ENCODE results near the gene SUPT4H1.

Gene SUPT4H1

GRCh38 chr17:58380207-58381123, 28.5 kb upstream of the SUPT4H1 start:
- no peak for DNase-seq (ENCODE audit: low read depth)

GRCh38 chr17:58379511-58379824, 27.5 kb upstream of the SUPT4H1 start:
- DNase-seq (ENCODE audit: low read depth) = no peak

GRCh38 chr17:58378733-58379510, 26.9 kb upstream of the SUPT4H1 start:
- DNase-seq (ENCODE audit: low read depth) = no peak

GRCh38 chr17:58377661-58378060, 25.7 kb upstream of the SUPT4H1 start:
- DNase-seq (ENCODE audit: low read depth) = no peak

GRCh38 chr17:58377093-58377601, 25.1 kb upstream of the SUPT4H1 start:
- DNase-seq (ENCODE audit: low read depth) = no peak

- no peak for DNase-seq (ENCODE audit: low read depth)
Measured at GRCh38 chr17:58376472-58377000, 24.5 kb upstream of the SUPT4H1 start.

- no peak for DNase-seq (ENCODE audit: low read depth)
Measured at GRCh38 chr17:58375811-58376210, 23.8 kb upstream of the SUPT4H1 start.

GRCh38 chr17:58375256-58375655, 23.3 kb upstream of the SUPT4H1 start:
- DNase-seq (ENCODE audit: low read depth) = no peak

- DNase-seq (ENCODE audit: low read depth) = no peak
Measured at GRCh38 chr17:58373923-58374322, 21.9 kb upstream of the SUPT4H1 start.

GRCh38 chr17:58373003-58373402, 21.0 kb upstream of the SUPT4H1 start:
- DNase-seq (ENCODE audit: low read depth) = no peak

- DNase-seq (ENCODE audit: low read depth) = no peak
Measured at GRCh38 chr17:58371300-58371950, 19.4 kb upstream of the SUPT4H1 start.

- no peak for DNase-seq (ENCODE audit: low read depth)
Measured at GRCh38 chr17:58370716-58371115, 18.7 kb upstream of the SUPT4H1 start.

- no peak for DNase-seq (ENCODE audit: low read depth)
Measured at GRCh38 chr17:58370309-58370708, 18.3 kb upstream of the SUPT4H1 start.

- no peak for DNase-seq (ENCODE audit: low read depth)
Measured at GRCh38 chr17:58369214-58370031, 17.4 kb upstream of the SUPT4H1 start.

GRCh38 chr17:58368860-58369213, 16.8 kb upstream of the SUPT4H1 start:
- no peak for DNase-seq (ENCODE audit: low read depth)

GRCh38 chr17:58367461-58367860, 15.5 kb upstream of the SUPT4H1 start:
- DNase-seq (ENCODE audit: low read depth) = no peak

GRCh38 chr17:58365980-58366595, 14.1 kb upstream of the SUPT4H1 start:
- DNase-seq (ENCODE audit: low read depth) = no peak

- no peak for DNase-seq (ENCODE audit: low read depth)
Measured at GRCh38 chr17:58365185-58365979, 13.4 kb upstream of the SUPT4H1 start.

- DNase-seq (ENCODE audit: low read depth) = no peak
Measured at GRCh38 chr17:58364270-58364942, 12.4 kb upstream of the SUPT4H1 start.
